HCT116 (cell line): ENCODE data around the gene ARHGEF12. TPM values are rescaled to one million over a fixed set of nuclear protein-coding genes. Genes with fewer than 3 reads are reported as not detected.

Source experiments
- ATAC-seq: fragments of 200-7000 bp; cut with Tn5 transposase; 2 replicates; pipeline ENCODE4 v1.9.1; 2020; ENCODE audit warnings: mild to moderate bottlenecking, moderate library complexity
- BruUV-seq: library from RNA; stranded (reverse); fragments of 400-500 nt; replicated peaks from 2 replicates; lab custom pipeline; 2021; lab: Mats Ljungman, UMichigan
- CTCF ChIA-PET: fragments of 300-600 bp; sonication (Branson Sonifier 250); formaldehyde crosslinking; loops from one replicate; lab custom pipeline; 2021; ENCODE audit warnings: antibody characterized with exemption; lab: Charles Lee
- POLR2A ChIA-PET: fragments of 300-600, 350-600 bp; sonication (Branson Sonifier 250); formaldehyde crosslinking; loops from one replicate; lab custom pipeline; 2021; ENCODE audit warnings: antibody characterized with exemption; lab: Charles Lee
- RAD21 ChIA-PET, 2 experiments: fragments of 300-600 bp; sonication (Branson Sonifier 250); formaldehyde crosslinking; loops; one replicate each; lab custom pipeline; 2023; ENCODE audit warnings: low total read pairs in 2 of 2; ENCODE audit not compliant: uncharacterized antibody in 2 of 2, unreplicated experiment in 2 of 2, low non-redundant PET in 1 of 2; lab: Charles Lee
- DNase-seq: peaks from one replicate; pipeline ENCODE4 v3.0.0-alpha.2; 2010; ENCODE audit warnings: low read depth, low spot score
- H2AFZ ChIP-seq: fragments of 200-600 bp; shearing (Covaris generic), sonication (generic); 2 replicates; pipeline ENCODE4 v1.6.1; 2017; ENCODE audit warnings: low read depth, mixed run types, mixed read lengths, antibody characterized with exemption, low read length; ENCODE audit not compliant: poor library complexity, severe bottlenecking
- H3K27ac ChIP-seq: 2 replicates; pipeline ENCODE4 v1.5.1; 2012; ENCODE audit warnings: low read depth, low read length
- H3K27me3 ChIP-seq: fragments of 200-600 bp; sonication (generic); 2 replicates; pipeline ENCODE4 v1.6.1; 2016; ENCODE audit warnings: mixed run types, low read length, mixed read lengths; ENCODE audit not compliant: insufficient read depth
- H3K36me3 ChIP-seq, 2 experiments: fragments of 200-500 bp in 1 of 2; fragments of 200-600 bp in 1 of 2; sonication (Bioruptor generic) in 1 of 2; sonication (generic) in 1 of 2; 2 replicates each; pipeline versions ENCODE4 v1.5.1 to v1.6.1; 2014 to 2016; ENCODE audit warnings: low read length in 2 of 2, inconsistent platforms in 1 of 2, mixed read lengths in 1 of 2, mixed run types in 1 of 2; ENCODE audit not compliant: insufficient read depth in 2 of 2, control insufficient read depth in 1 of 2
- H3K4me1 ChIP-seq, 2 experiments: fragments of 200-600 bp in 1 of 2; sonication (generic) in 1 of 2; 2 replicates each; pipeline versions ENCODE4 v1.5.1 to v1.6.1; 2012 to 2017; ENCODE audit warnings: low read length in 2 of 2, inconsistent platforms in 1 of 2, mild to moderate bottlenecking in 1 of 2, mixed read lengths in 1 of 2, mixed run types in 1 of 2, moderate library complexity in 1 of 2; ENCODE audit not compliant: insufficient read depth in 2 of 2, control insufficient read depth in 1 of 2
- H3K4me2 ChIP-seq: fragments of 200-600 bp; sonication (generic); 2 replicates; pipeline ENCODE4 v1.6.1; 2017; ENCODE audit warnings: mixed run types, low read length, mixed read lengths
- H3K4me3 ChIP-seq, 2 experiments: fragments of 200-600 bp in 1 of 2; sonication (generic) in 1 of 2; replicated peaks in 1 of 2; 2 replicates each; pipeline ENCODE4 v1.5.1; 2011 to 2016; ENCODE audit warnings: low read length in 2 of 2, control low read depth in 1 of 2, low read depth in 1 of 2, mild to moderate bottlenecking in 1 of 2, mixed read lengths in 1 of 2, mixed run types in 1 of 2
- H3K79me2 ChIP-seq: fragments of 200-600 bp; sonication (generic); 2 replicates; pipeline ENCODE4 v1.6.1; 2017; ENCODE audit warnings: mild to moderate bottlenecking, mixed run types, low read length, moderate library complexity, mixed read lengths; ENCODE audit not compliant: insufficient read depth
- H3K9ac ChIP-seq: fragments of 200-600 bp; sonication (generic); 2 replicates; pipeline ENCODE4 v1.6.1; 2016; ENCODE audit warnings: low read length, mixed read lengths
- H3K9me2 ChIP-seq: fragments of 200-600 bp; sonication (generic), shearing (Covaris generic); 2 replicates; pipeline ENCODE4 v1.6.1; 2017; ENCODE audit warnings: mixed run types, mild to moderate bottlenecking, moderate library complexity; ENCODE audit not compliant: insufficient read depth
- H3K9me3 ChIP-seq, 2 experiments: fragments of 200-500 bp in 1 of 2; fragments of 200-600 bp in 1 of 2; sonication (Bioruptor generic) in 1 of 2; sonication (generic) in 1 of 2; 2 replicates each; pipeline ENCODE4 v1.6.1; 2014 to 2017; ENCODE audit warnings: low read length in 2 of 2, mixed read lengths in 2 of 2, inconsistent platforms in 1 of 2, low read depth in 1 of 2, mild to moderate bottlenecking in 1 of 2, mixed run types in 1 of 2, moderate library complexity in 1 of 2; ENCODE audit not compliant: control insufficient read depth in 1 of 2, insufficient read depth in 1 of 2
- H4K20me1 ChIP-seq: fragments of 200-600 bp; sonication (generic), shearing (Covaris generic); 2 replicates; pipeline ENCODE4 v1.6.1; 2017; ENCODE audit warnings: mixed run types, mild to moderate bottlenecking, moderate library complexity; ENCODE audit not compliant: insufficient read depth
- CBX3 ChIP-seq: IDR thresholded peaks from 2 replicates; pipeline ENCODE4 v1.6.1; 2012; ENCODE audit warnings: low read depth
- CEBPB ChIP-seq: IDR thresholded peaks from 2 replicates; pipeline ENCODE4 v1.6.1; 2012; ENCODE audit warnings: low read depth
- ELF1 ChIP-seq: IDR thresholded peaks from 2 replicates; pipeline ENCODE4 v1.6.1; 2012; ENCODE audit warnings: low read depth, borderline replicate concordance
- JUND ChIP-seq: IDR thresholded peaks from 2 replicates; pipeline ENCODE4 v1.6.1; 2012
- POLR2A ChIP-seq: IDR thresholded peaks from 2 replicates; pipeline ENCODE4 v1.7.0; 2011; ENCODE audit warnings: borderline replicate concordance; ENCODE audit not compliant: insufficient read depth, insufficient read length; ENCODE audit errors: extremely low read depth
- POLR2AphosphoS5 ChIP-seq: IDR thresholded peaks from 2 replicates; pipeline ENCODE4 v1.6.1; 2011; ENCODE audit warnings: mild to moderate bottlenecking, low read depth, low read length, moderate library complexity
- RAD21 ChIP-seq: IDR thresholded peaks from 2 replicates; pipeline ENCODE4 v1.6.1; 2012; ENCODE audit warnings: low read depth, mild to moderate bottlenecking
- SP1 ChIP-seq: IDR thresholded peaks from 2 replicates; pipeline ENCODE4 v1.6.1; 2012; ENCODE audit warnings: low read depth
- SRF ChIP-seq: IDR thresholded peaks from 2 replicates; pipeline ENCODE4 v1.6.1; 2012; ENCODE audit warnings: low read depth
- TCF7L2 ChIP-seq: IDR thresholded peaks from 2 replicates; pipeline ENCODE4 v1.7.0; 2011; ENCODE audit warnings: borderline replicate concordance, inconsistent platforms; ENCODE audit not compliant: insufficient read depth, insufficient read length; ENCODE audit errors: extremely low read depth
- YY1 ChIP-seq: IDR thresholded peaks from 2 replicates; pipeline ENCODE4 v1.6.1; 2011; ENCODE audit warnings: low read length, low read depth, moderate library complexity, mild to moderate bottlenecking; ENCODE audit not compliant: insufficient replicate concordance; ENCODE audit errors: extremely low read depth
- ZFX ChIP-seq: fragments of 450-650 bp; IDR thresholded peaks from 2 replicates; pipeline ENCODE4 v1.6.1; 2017
- ZNF274 ChIP-seq: fragments of 200-500 bp; sonication (Bioruptor generic); IDR thresholded peaks from 2 replicates; pipeline ENCODE4 v1.6.1; 2014; ENCODE audit warnings: mild to moderate bottlenecking, low read depth, low read length, inconsistent platforms
- intact Hi-C: fragments of 100-400 bp; cut with micrococcal nuclease; formaldehyde crosslinking; loops from 2 replicates; pipeline ENCODE4 v1.10.0; 2022
- total RNA-seq: library from RNA; stranded (reverse); gene quantifications from one replicate; pipeline ENCODE4 v1.2.1, GENCODE V29; 2021; ENCODE audit not compliant: unreplicated experiment
- TF ChIP-seq, protein P1 (sequence below): IDR thresholded peaks from 2 replicates; pipeline ENCODE4 v1.6.1; 2012
- TF ChIP-seq, protein P2 (sequence below), 3 experiments: fragments of 200-600 bp in 1 of 3; sonication (generic) in 1 of 3; IDR thresholded peaks in 2 of 3; conservative IDR thresholded peaks in 1 of 3; 2 replicates each; pipeline ENCODE4 v1.5.1; 2012 to 2017; ENCODE audit warnings: low read depth in 2 of 3, low read length in 2 of 3, antibody characterized with exemption in 1 of 3, borderline replicate concordance in 1 of 3, control low read depth in 1 of 3, mild to moderate bottlenecking in 1 of 3, mixed read lengths in 1 of 3, mixed run types in 1 of 3, moderate library complexity in 1 of 3; ENCODE audit not compliant: insufficient read depth in 1 of 3
- TF ChIP-seq, protein P3 (sequence below): IDR thresholded peaks from 2 replicates; pipeline ENCODE4 v1.6.1; 2011; ENCODE audit warnings: mild to moderate bottlenecking, low read length, moderate library complexity; ENCODE audit not compliant: insufficient replicate concordance; ENCODE audit errors: extremely low read depth

ARHGEF12 gene
- total RNA-seq, 1 experiment from 2014 or later = 81.4 TPM

DNA sequence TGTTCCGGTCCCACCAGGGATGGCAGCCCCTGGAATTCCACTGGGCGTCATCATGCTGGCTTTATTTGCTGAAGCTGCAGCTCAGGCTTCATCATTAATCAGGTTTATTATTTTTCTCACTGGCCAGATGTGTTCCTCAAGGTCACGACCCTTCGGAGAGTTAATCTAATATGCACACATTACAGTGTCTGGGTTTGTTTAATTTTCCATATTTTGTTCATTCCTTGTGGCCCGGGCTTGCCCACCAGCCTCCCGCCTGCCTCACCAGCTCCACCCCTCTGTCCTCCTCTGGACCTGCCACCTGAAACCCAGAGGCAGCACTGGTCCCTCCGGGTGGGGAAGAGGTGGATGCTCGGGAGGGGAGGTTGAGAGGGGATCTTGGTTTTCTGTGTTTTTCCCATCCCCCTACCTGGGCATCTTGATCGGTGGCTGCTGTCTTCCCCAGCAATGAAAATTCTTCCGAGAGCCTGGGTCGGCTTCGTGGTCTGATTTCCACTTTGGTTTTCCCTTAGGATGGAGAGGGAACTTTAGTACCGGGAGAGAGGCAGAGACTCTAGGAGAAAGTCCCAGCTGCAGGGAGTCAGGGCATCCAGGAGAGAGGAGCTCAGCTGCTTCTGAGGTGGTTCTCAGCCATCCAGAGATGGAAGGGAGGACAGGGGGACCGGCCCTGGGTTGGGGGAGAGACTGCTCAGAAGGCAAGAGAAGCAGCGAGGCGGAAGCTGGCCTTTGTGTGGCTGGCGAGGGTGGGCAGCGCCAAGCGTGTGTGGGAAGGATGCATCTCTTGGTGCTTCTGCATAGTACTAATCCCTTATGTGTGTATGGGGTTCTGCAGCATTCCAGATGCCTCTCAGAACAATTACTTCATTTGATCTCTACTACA is 177.5 kb downstream of the ARHGEF12 start:
- H2AFZ ChIP-seq = no peak overlapping the region
- H3K4me1 ChIP-seq = peaks cover 11 to 12% of the 10 kb centered on the region in 2 experiments; a peak in 3 of 4 replicates
- POLR2A ChIA-PET = no interaction called here
- BruUV-seq = no TSS peak
- H3K27ac ChIP-seq = no peak overlapping the region
- intact Hi-C loops = loop anchor here (5.0 kb wide), 3 partner anchors 414 to 679 kb away; no protein-coding TSS in a partner anchor
- H3K4me3 ChIP-seq = no peak overlapping the region
- DNase-seq (no peak), ATAC-seq (no peak)
- H3K79me2 ChIP-seq = no peaks in the 10 kb centered on the region
- no peaks in the 10 kb centered on the region for H3K36me3 ChIP-seq
- H4K20me1 ChIP-seq = no peaks in the 10 kb centered on the region
- H3K27me3 ChIP-seq = no peaks in the 10 kb centered on the region
- RAD21 ChIA-PET = no interaction called here
- CTCF ChIA-PET = interaction anchor here (0.7 to 1.7 kb wide), 5 partner anchors 11 to 439 kb away, joined by 3 to 6 read pairs (median 3); no protein-coding TSS in a partner anchor
- H3K4me2 ChIP-seq = no peak overlapping the region
- TF ChIP-seq ZNF274 = no peak
- no peak for TF ChIP-seq JUND
- no peak for TF ChIP-seq RAD21
- no peak for TF ChIP-seq SP1
- TF ChIP-seq SRF = no peak
- no peak for TF ChIP-seq ELF1
- no peak for TF ChIP-seq POLR2A
- no peak for TF ChIP-seq ZFX
- TF ChIP-seq, protein P1, sequence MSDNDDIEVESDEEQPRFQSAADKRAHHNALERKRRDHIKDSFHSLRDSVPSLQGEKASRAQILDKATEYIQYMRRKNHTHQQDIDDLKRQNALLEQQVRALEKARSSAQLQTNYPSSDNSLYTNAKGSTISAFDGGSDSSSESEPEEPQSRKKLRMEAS = no peak
- no peak for TF ChIP-seq TCF7L2
- no peak for TF ChIP-seq CBX3
- no peak for TF ChIP-seq CEBPB
- TF ChIP-seq, protein P2, sequence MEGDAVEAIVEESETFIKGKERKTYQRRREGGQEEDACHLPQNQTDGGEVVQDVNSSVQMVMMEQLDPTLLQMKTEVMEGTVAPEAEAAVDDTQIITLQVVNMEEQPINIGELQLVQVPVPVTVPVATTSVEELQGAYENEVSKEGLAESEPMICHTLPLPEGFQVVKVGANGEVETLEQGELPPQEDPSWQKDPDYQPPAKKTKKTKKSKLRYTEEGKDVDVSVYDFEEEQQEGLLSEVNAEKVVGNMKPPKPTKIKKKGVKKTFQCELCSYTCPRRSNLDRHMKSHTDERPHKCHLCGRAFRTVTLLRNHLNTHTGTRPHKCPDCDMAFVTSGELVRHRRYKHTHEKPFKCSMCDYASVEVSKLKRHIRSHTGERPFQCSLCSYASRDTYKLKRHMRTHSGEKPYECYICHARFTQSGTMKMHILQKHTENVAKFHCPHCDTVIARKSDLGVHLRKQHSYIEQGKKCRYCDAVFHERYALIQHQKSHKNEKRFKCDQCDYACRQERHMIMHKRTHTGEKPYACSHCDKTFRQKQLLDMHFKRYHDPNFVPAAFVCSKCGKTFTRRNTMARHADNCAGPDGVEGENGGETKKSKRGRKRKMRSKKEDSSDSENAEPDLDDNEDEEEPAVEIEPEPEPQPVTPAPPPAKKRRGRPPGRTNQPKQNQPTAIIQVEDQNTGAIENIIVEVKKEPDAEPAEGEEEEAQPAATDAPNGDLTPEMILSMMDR (IDR thresholded peaks at IDR 0.05 in 2 of 3, conservative IDR thresholded peaks at IDR 0.05 in 1 of 3; ENCODE audit: borderline replicate concordance in 1 of 3, insufficient read depth in 1 of 3, low read depth in 2 of 3, low read length in 2 of 3) = no peak
- TF ChIP-seq, protein P3, sequence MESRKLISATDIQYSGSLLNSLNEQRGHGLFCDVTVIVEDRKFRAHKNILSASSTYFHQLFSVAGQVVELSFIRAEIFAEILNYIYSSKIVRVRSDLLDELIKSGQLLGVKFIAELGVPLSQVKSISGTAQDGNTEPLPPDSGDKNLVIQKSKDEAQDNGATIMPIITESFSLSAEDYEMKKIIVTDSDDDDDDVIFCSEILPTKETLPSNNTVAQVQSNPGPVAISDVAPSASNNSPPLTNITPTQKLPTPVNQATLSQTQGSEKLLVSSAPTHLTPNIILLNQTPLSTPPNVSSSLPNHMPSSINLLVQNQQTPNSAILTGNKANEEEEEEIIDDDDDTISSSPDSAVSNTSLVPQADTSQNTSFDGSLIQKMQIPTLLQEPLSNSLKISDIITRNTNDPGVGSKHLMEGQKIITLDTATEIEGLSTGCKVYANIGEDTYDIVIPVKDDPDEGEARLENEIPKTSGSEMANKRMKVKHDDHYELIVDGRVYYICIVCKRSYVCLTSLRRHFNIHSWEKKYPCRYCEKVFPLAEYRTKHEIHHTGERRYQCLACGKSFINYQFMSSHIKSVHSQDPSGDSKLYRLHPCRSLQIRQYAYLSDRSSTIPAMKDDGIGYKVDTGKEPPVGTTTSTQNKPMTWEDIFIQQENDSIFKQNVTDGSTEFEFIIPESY = no peak
- TF ChIP-seq YY1 = no peak
- no peak for TF ChIP-seq POLR2AphosphoS5
- H3K9ac ChIP-seq = no peak overlapping the region
- H3K9me3 ChIP-seq = no peaks in the 10 kb centered on the region
- H3K9me2 ChIP-seq = no peaks in the 10 kb centered on the region
